GM12878 (cell line): ENCODE measurements around the gene DIPK1A. TPM values are rescaled to one million over a fixed set of nuclear protein-coding genes. Genes with fewer than 3 reads are reported as not detected.

ENCODE experiments used
- ATAC-seq: fragments of 200-7000 bp; cut with Tn5 transposase; 3 replicates; pipeline ENCODE4 v1.9.1; 2020; ENCODE audit warnings: mild to moderate bottlenecking, moderate library complexity
- BruUV-seq: library from RNA; stranded (reverse); fragments of 400-500 nt; replicated peaks from 2 replicates; lab custom pipeline; 2021; lab: Mats Ljungman, UMichigan
- CTCF ChIA-PET: fragments of 300-600 bp; sonication (Branson Sonifier 250); formaldehyde crosslinking; extraction: SDS; loops from one replicate; lab custom pipeline; 2021; ENCODE audit warnings: inconsistent platforms; lab: Yijun Ruan, JAX
- POLR2A ChIA-PET: fragments of 350-600 bp; formaldehyde crosslinking; extraction: SDS; loops from one replicate; lab custom pipeline; 2021; ENCODE audit warnings: inconsistent platforms; lab: Charles Lee
- RAD21 ChIA-PET: fragments of 300-600 bp; sonication (Branson Sonifier 250); formaldehyde crosslinking; loops from one replicate; lab custom pipeline; 2023; ENCODE audit warnings: antibody characterized with exemption; ENCODE audit not compliant: unreplicated experiment; lab: Charles Lee
- SMC1A ChIA-PET: fragments of 300-600 bp; sonication (Branson Sonifier 250); formaldehyde crosslinking; loops from one replicate; lab custom pipeline; 2023; ENCODE audit not compliant: unreplicated experiment, uncharacterized antibody; lab: Charles Lee
- DNase-seq: peaks from one replicate; pipeline ENCODE4 v3.0.0-alpha.2; 2011; ENCODE audit warnings: low read depth, low spot score
- FAIRE-seq: peaks from 3 replicates; lab custom pipeline; 2011; peaks lifted over from hg19 to GRCh38; lab: Jason Lieb, UNC
- H2AFZ ChIP-seq: 2 replicates; pipeline ENCODE4 v1.6.0; 2011; ENCODE audit warnings: low read depth, low read length, control low read depth; ENCODE audit not compliant: control insufficient read depth
- H3K27ac ChIP-seq: 2 replicates; pipeline ENCODE4 v1.5.1; 2011; ENCODE audit warnings: control low read depth; ENCODE audit not compliant: control insufficient read depth, insufficient read depth
- H3K27me3 ChIP-seq, 2 experiments: replicated peaks in 1 of 2; 2 replicates each; pipeline versions ENCODE4 v1.6.0 to v1.6.1; 2011; ENCODE audit warnings: low read length in 1 of 2; ENCODE audit not compliant: control insufficient read depth in 2 of 2, insufficient read depth in 2 of 2
- H3K36me3 ChIP-seq, 2 experiments: 2 replicates each; pipeline ENCODE4 v1.5.1; 2011; ENCODE audit warnings: low read length in 1 of 2; ENCODE audit not compliant: control insufficient read depth in 2 of 2, insufficient read depth in 2 of 2
- H3K4me1 ChIP-seq: 2 replicates; pipeline ENCODE4 v1.6.1; 2011; ENCODE audit warnings: mild to moderate bottlenecking, low read length, moderate library complexity, mixed read lengths; ENCODE audit not compliant: control insufficient read depth, insufficient read depth
- H3K4me2 ChIP-seq: 2 replicates; pipeline ENCODE4 v1.6.0; 2011; ENCODE audit warnings: control low read depth; ENCODE audit not compliant: control insufficient read depth, insufficient read depth
- H3K4me3 ChIP-seq: fragments of 200-600 bp; sonication (generic); 2 replicates; pipeline ENCODE4 v1.5.1; 2016
- H3K79me2 ChIP-seq: 2 replicates; pipeline ENCODE4 v1.6.0; 2011; ENCODE audit warnings: low read length; ENCODE audit not compliant: control insufficient read depth, insufficient read depth
- H3K9ac ChIP-seq: 2 replicates; pipeline ENCODE4 v1.8.0; 2011; ENCODE audit warnings: low read length, control low read depth, mixed read lengths; ENCODE audit not compliant: control insufficient read depth, insufficient read depth
- H3K9me3 ChIP-seq: replicated peaks from 3 replicates; pipeline ENCODE4 v1.5.1; 2011; ENCODE audit warnings: mild to moderate bottlenecking, low read length; ENCODE audit not compliant: control insufficient read depth, insufficient read depth
- H4K20me1 ChIP-seq: 2 replicates; pipeline ENCODE4 v1.6.0; 2011; ENCODE audit not compliant: control insufficient read depth, insufficient read depth
- BMI1 ChIP-seq: fragments of 450-650 bp; IDR thresholded peaks from 2 replicates; pipeline ENCODE4 v1.6.1; 2016; ENCODE audit warnings: mild to moderate bottlenecking, moderate library complexity, borderline replicate concordance
- EGR1 ChIP-seq, 2 experiments: IDR thresholded peaks; 1 replicate in 1 of 2; 2 replicates in 1 of 2; pipeline ENCODE4 v1.6.1; 2011 to 2012; ENCODE audit warnings: low read depth in 2 of 2, low read length in 2 of 2, borderline replicate concordance in 1 of 2, mild to moderate bottlenecking in 1 of 2, moderate library complexity in 1 of 2
- FOXM1 ChIP-seq: IDR thresholded peaks from 2 replicates; pipeline ENCODE4 v1.6.1; 2012; ENCODE audit warnings: low read depth, mild to moderate bottlenecking, inconsistent platforms, low read length, moderate library complexity
- HDAC6 ChIP-seq: fragments of 200-600 bp; sonication (generic); IDR thresholded peaks from one replicate; pipeline ENCODE4 v1.8.0; 2017; ENCODE audit warnings: antibody characterized with exemption; ENCODE audit not compliant: unreplicated experiment
- MEF2A ChIP-seq: IDR thresholded peaks from 2 replicates; pipeline ENCODE4 v1.6.1; 2011; ENCODE audit warnings: low read depth, mild to moderate bottlenecking, low read length, moderate library complexity; ENCODE audit not compliant: insufficient read depth
- NFXL1 ChIP-seq: fragments of 450-650 bp; IDR thresholded peaks from 2 replicates; pipeline ENCODE4 v1.6.1; 2017; ENCODE audit warnings: antibody characterized with exemption, mild to moderate bottlenecking, borderline replicate concordance
- RFX5 ChIP-seq: IDR thresholded peaks from 2 replicates; pipeline ENCODE4 v1.6.1; 2011; ENCODE audit warnings: low read depth, low read length, improper control_type of control experiment
- TAF1 ChIP-seq: IDR thresholded peaks from 2 replicates; pipeline ENCODE4 v1.6.1; 2011; ENCODE audit warnings: mild to moderate bottlenecking, low read depth, low read length, borderline replicate concordance
- TARDBP ChIP-seq: IDR thresholded peaks from 2 replicates; pipeline ENCODE4 v1.6.1; 2016; ENCODE audit warnings: borderline replicate concordance
- TBL1XR1 ChIP-seq: IDR thresholded peaks from 2 replicates; pipeline ENCODE4 v1.6.1; 2012; ENCODE audit warnings: low read depth, low read length, improper control_type of control experiment
- ZSCAN29 ChIP-seq: fragments of 450-650 bp; IDR thresholded peaks from 2 replicates; pipeline ENCODE4 v1.6.1; 2017; ENCODE audit warnings: mild to moderate bottlenecking, moderate library complexity
- WGBS: methylation state at CpG from one replicate; pipeline ENCODE4 v1.1.6; 2016; ENCODE audit warnings: low lambda C conversion rate; ENCODE audit not compliant: insufficient replicate concordance, insufficient coverage; ENCODE audit errors: missing lambda C conversion rate; 5-methylcytosine and 5-hydroxymethylcytosine counted together
- in situ Hi-C: fragments of 300-500 bp; cut with MboI; formaldehyde crosslinking; loops from 9 replicates; pipeline ENCODE4 v1.14.3; 2018; ENCODE audit warnings: mixed read lengths
- intact Hi-C: fragments of 100-400 bp; cut with micrococcal nuclease; formaldehyde crosslinking; loops from one replicate; pipeline ENCODE4 v1.14.2; 2022; ENCODE audit not compliant: unreplicated experiment
- polyA plus RNA-seq, 11 experiments: library from polyadenylated mRNA; depleted of rRNA in 4 of 11; unstranded in 6 of 11; stranded (reverse) in 5 of 11; fragments of >200 nt; fragmentation: Nextera tagmentation in 4 of 11; fragmentation: Illumina TruSeq in 1 of 11; extraction: Ambion mirVana in 4 of 11; extraction: Trizol in 1 of 11; gene quantifications; 1 replicate in 1 of 11; 2 replicates in 10 of 11; pipeline versions ENCODE4 v1.2.1 to v1.2.3, GENCODE V29; 2011 to 2016; ENCODE audit warnings: inconsistent platforms in 2 of 11, missing spikeins in 2 of 11, low read depth in 1 of 11
- total RNA-seq, 4 experiments: library from RNA; depleted of rRNA in 3 of 4; stranded (reverse); fragments of >200 nt in 3 of 4; fragmentation: Illumina TruSeq in 1 of 4; extraction: Trizol in 1 of 4; gene quantifications; 2 replicates each; pipeline versions ENCODE4 v1.2.1 to v1.2.3, GENCODE V29; 2013 to 2021
- TF ChIP-seq, protein P1 (sequence below): fragments of 150-350 bp; IDR thresholded peaks from 2 replicates; pipeline ENCODE4 v1.6.1; 2016; ENCODE audit warnings: low read depth, low read length

The DIPK1A gene
- total and polyA plus RNA-seq, 10 of the 15 experiments (the other 5 are each of a cell fraction or from before 2014, with no cell fraction given): 4.9 to 15.0 (median 9.7) TPM

GRCh38 chr1:92910081-92910480 lies 51.2 kb downstream of the DIPK1A start:
- Histone ChIP-seq H3K36me3 (peaks cover 0 to 3% of the 10 kb centered on the region in 2 experiments; a peak in 1 of 4 replicates), H3K79me2 (peaks cover 1% of the 10 kb centered on the region), H3K27ac (no peak overlapping the region), H4K20me1 (no peaks in the 10 kb centered on the region), H2AFZ (no peak overlapping the region), H3K9ac (no peak overlapping the region), H3K4me3 (no peak overlapping the region), H3K4me1 (no peaks in the 10 kb centered on the region), H3K9me3 (no peaks in the 10 kb centered on the region; the same call in 2 of the 3 replicates), H3K4me2 (no peak overlapping the region), H3K27me3 (no peaks in the 10 kb centered on the region)
- POLR2A ChIA-PET: no interaction called here
- WGBS: 95% methylated on average over 4 of the region's 4 CpGs
- intact Hi-C loops: no loop called here
- TF ChIP-seq HDAC6: no peak
- no peak for TF ChIP-seq TARDBP
- no peak for TF ChIP-seq FOXM1
- TF ChIP-seq MEF2A: no peak
- no peak for TF ChIP-seq TBL1XR1
- no peak for TF ChIP-seq EGR1 (IDR thresholded peaks at IDR 0.05; ENCODE audit: borderline replicate concordance in 1 of 2, low read depth in 2 of 2, low read length in 2 of 2)
- TF ChIP-seq TAF1: no peak
- no peak for TF ChIP-seq NFXL1
- TF ChIP-seq, protein P1, sequence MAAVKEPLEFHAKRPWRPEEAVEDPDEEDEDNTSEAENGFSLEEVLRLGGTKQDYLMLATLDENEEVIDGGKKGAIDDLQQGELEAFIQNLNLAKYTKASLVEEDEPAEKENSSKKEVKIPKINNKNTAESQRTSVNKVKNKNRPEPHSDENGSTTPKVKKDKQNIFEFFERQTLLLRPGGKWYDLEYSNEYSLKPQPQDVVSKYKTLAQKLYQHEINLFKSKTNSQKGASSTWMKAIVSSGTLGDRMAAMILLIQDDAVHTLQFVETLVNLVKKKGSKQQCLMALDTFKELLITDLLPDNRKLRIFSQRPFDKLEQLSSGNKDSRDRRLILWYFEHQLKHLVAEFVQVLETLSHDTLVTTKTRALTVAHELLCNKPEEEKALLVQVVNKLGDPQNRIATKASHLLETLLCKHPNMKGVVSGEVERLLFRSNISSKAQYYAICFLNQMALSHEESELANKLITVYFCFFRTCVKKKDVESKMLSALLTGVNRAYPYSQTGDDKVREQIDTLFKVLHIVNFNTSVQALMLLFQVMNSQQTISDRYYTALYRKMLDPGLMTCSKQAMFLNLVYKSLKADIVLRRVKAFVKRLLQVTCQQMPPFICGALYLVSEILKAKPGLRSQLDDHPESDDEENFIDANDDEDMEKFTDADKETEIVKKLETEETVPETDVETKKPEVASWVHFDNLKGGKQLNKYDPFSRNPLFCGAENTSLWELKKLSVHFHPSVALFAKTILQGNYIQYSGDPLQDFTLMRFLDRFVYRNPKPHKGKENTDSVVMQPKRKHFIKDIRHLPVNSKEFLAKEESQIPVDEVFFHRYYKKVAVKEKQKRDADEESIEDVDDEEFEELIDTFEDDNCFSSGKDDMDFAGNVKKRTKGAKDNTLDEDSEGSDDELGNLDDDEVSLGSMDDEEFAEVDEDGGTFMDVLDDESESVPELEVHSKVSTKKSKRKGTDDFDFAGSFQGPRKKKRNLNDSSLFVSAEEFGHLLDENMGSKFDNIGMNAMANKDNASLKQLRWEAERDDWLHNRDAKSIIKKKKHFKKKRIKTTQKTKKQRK: no peak
- no peak for TF ChIP-seq ZSCAN29
- no peak for TF ChIP-seq BMI1
- TF ChIP-seq RFX5: no peak
- SMC1A ChIA-PET: interaction anchor here (0.5 to 0.9 kb wide), 2 partner anchors 22 to 26 kb away, joined by 3 read pairs; no protein-coding TSS in a partner anchor
- in situ Hi-C loops: no loop called here
- RAD21 ChIA-PET: no interaction called here
- CTCF ChIA-PET: interaction anchor here (1.3 to 1.6 kb wide), 2 partner anchors 9 to 10 kb away, joined by 3 to 4 read pairs; no protein-coding TSS in a partner anchor
- ATAC-seq (no peak), DNase-seq (no peak), FAIRE-seq (no peak)
- BruUV-seq: no TSS peak
